Measurements from ENCODE around the gene CPLX3.

DNA sequence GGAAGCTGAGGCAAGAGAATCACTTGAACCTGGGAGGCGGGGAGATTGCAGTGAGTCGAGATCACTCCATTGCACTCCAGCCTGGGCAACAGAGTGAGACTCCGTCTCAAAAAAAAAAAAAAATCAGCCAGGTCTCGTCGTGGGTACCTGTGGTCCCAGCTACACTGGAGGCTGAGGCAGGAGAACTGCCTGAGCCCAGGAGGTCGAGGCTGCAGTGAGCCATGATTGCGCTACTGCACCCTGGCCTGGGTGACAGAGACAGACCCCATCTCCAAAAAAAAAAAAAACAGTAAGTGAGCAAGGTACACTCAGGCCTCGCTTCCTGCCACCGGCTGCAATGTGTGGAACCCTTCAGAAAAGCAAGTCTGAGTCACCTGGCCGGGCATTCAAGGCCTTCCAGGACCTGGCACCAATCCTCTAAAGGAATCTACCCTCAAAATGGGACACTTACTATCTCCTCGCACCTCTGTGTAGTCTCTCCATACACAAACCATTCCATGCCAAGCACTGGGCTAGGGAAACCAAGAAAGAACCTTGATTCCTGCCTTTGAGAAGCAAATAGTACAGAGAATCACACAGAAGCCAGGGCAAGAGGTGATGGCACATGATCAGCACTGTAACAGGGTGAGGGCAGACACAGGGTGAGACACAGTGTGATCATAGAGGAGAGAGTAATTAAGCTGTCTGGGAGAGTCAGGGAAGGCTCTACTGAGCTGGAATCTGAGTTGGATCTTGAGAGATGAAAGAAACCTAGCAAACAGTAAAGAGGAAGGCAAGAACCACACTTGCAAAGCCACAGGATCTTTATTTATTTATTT is 37.0 kb downstream of the CPLX3 start:
- TF ChIP-seq POLR2AphosphoS5 (IDR thresholded peaks at IDR 0.05; ENCODE audit: low read depth, low read length), result no peak
- TF ChIP-seq REST (IDR thresholded peaks at IDR 0.05; ENCODE audit: insufficient read depth in 1 of 2, low read depth in 2 of 2, low read length in 2 of 2), result no peak
- TF ChIP-seq SIN3A (IDR thresholded peaks at IDR 0.05; ENCODE audit: borderline replicate concordance, insufficient read depth, low read length), result no peak
- no peak for TF ChIP-seq TAF1 (IDR thresholded peaks at IDR 0.05; ENCODE audit: borderline replicate concordance, insufficient read depth, low read length)
